Measurements from ENCODE around the gene NMT1.

NMT1 gene

GRCh38 chr17:45130681-45131615, 69.8 kb downstream of the NMT1 start:
- Histone ChIP-seq H3K9me3 (replicated peaks; ENCODE audit: insufficient read depth, low read length) (no peaks in the 10 kb centered on the region), H4K20me1 (ENCODE audit: insufficient read depth, low read length) (no peaks in the 10 kb centered on the region), H2AFZ (ENCODE audit: low read length) (no peak overlapping the region), H3K4me2 (ENCODE audit: low read depth, low read length) (no peak overlapping the region), H3F3A (ENCODE audit: insufficient read depth, low read length) (peaks cover 6% of the 10 kb centered on the region), H3K36me3 (replicated peaks; ENCODE audit: insufficient read depth, low read length) (no peaks in the 10 kb centered on the region), H3K27me3 (replicated peaks; ENCODE audit: insufficient read depth, low read length) (0 out of 2 replicates have a peak, but pooled peaks cover 8% of the 10 kb centered on the region), H3K4me1 (ENCODE audit: low read length) (peaks cover 6% of the 10 kb centered on the region; the same call in 1 of the 2 replicates), H3K9me2 (replicated peaks; ENCODE audit: insufficient read depth, low read length) (no peaks in the 10 kb centered on the region), H3K9ac (ENCODE audit: low read length) (no peak overlapping the region), H3K79me2 (ENCODE audit: low read length) (peaks cover 2% of the 10 kb centered on the region; the same call in 1 of the 2 replicates), H3K4me3 (ENCODE audit: low read length) (no peak overlapping the region), H3K27ac (ENCODE audit: low read length) (no peak overlapping the region)
- TF ChIP-seq CTCF (IDR thresholded peaks at IDR 0.05; ENCODE audit: low read length) (no peak), EZH2 (optimal IDR thresholded peaks at IDR 0.05; ENCODE audit: low read depth, low read length) (no peak), EZH2phosphoT487 (IDR thresholded peaks at IDR 0.05; ENCODE audit: low read length) (no peak)
- no peak for DNase-seq

- peak overlapping the region; percentile 91 for H2AFZ ChIP-seq (ENCODE audit: low read length)
- peak overlapping the region; percentile 99 for H3K4me2 ChIP-seq (ENCODE audit: low read depth, low read length)
- peaks cover 10% of the 10 kb centered on the region; the same call in 1 of the 2 replicates for H3K79me2 ChIP-seq (ENCODE audit: low read length)
Measured at GRCh38 chr17:45131616-45132319, 70.7 kb downstream of the NMT1 start.

GRCh38 chr17:45132320-45132571, 71.1 kb downstream of the NMT1 start, which contains the start of gene PLCD3:
TSS of gene PLCD3 (minus strand) at chr17:45132515. CDS start at chr17:45132410, 105 bp downstream.
- Histone ChIP-seq H3K27ac (ENCODE audit: low read length) (peak within 1 kb of the TSS; percentile 88), H3K9ac (ENCODE audit: low read length) (peak within 1 kb of the TSS; percentile 82), H3K4me1 (ENCODE audit: low read length) (peaks cover 10% of the 10 kb centered on the region), H2AFZ (ENCODE audit: low read length) (peak within 1 kb of the TSS; percentile 99), H3K9me2 (replicated peaks; ENCODE audit: insufficient read depth, low read length) (no peaks in the 10 kb centered on the region), H3F3A (ENCODE audit: insufficient read depth, low read length) (peaks cover 6% of the 10 kb centered on the region), H3K36me3 (replicated peaks; ENCODE audit: insufficient read depth, low read length) (no peaks in the 10 kb centered on the region), H3K27me3 (replicated peaks; ENCODE audit: insufficient read depth, low read length) (0 out of 2 replicates have a peak, but pooled peaks cover 8% of the 10 kb centered on the region), H3K9me3 (replicated peaks; ENCODE audit: insufficient read depth, low read length) (no peaks in the 10 kb centered on the region), H4K20me1 (ENCODE audit: insufficient read depth, low read length) (no peaks in the 10 kb centered on the region), H3K4me2 (ENCODE audit: low read depth, low read length) (peak within 1 kb of the TSS; percentile 100), H3K79me2 (ENCODE audit: low read length) (peaks cover 12% of the 10 kb centered on the region; the same call in 1 of the 2 replicates), H3K4me3 (ENCODE audit: low read length) (peak within 1 kb of the TSS; percentile 97)
- no peak for TF ChIP-seq EZH2 (optimal IDR thresholded peaks at IDR 0.05; ENCODE audit: low read depth, low read length)
- TF ChIP-seq EZH2phosphoT487 (IDR thresholded peaks at IDR 0.05; ENCODE audit: low read length): no peak
- TF ChIP-seq CTCF (IDR thresholded peaks at IDR 0.05; ENCODE audit: low read length): no peak
- no peak for DNase-seq

More at GRCh38 chr17:45131616-45132319, 70.7 kb downstream of the NMT1 start:
- no peak overlapping the region for H3K27ac ChIP-seq (ENCODE audit: low read length)
- no peaks in the 10 kb centered on the region for H3K9me3 ChIP-seq (replicated peaks; ENCODE audit: insufficient read depth, low read length)
- H3K4me1 ChIP-seq (ENCODE audit: low read length): peaks cover 10% of the 10 kb centered on the region
- TF ChIP-seq CTCF (IDR thresholded peaks at IDR 0.05; ENCODE audit: low read length) (peak; percentile 74), EZH2phosphoT487 (IDR thresholded peaks at IDR 0.05; ENCODE audit: low read length) (no peak)
- 0 out of 2 replicates have a peak, but pooled peaks cover 8% of the 10 kb centered on the region for H3K27me3 ChIP-seq (replicated peaks; ENCODE audit: insufficient read depth, low read length)
- H3K4me3 ChIP-seq (ENCODE audit: low read length): peak overlapping the region; percentile 76
- peaks cover 6% of the 10 kb centered on the region for H3F3A ChIP-seq (ENCODE audit: insufficient read depth, low read length)
- H3K9ac ChIP-seq (ENCODE audit: low read length): peak overlapping the region; percentile 46; the same call in 1 of the 2 replicates
- H3K36me3 ChIP-seq (replicated peaks; ENCODE audit: insufficient read depth, low read length): no peaks in the 10 kb centered on the region
- no peaks in the 10 kb centered on the region for H3K9me2 ChIP-seq (replicated peaks; ENCODE audit: insufficient read depth, low read length)
- H4K20me1 ChIP-seq (ENCODE audit: insufficient read depth, low read length): no peaks in the 10 kb centered on the region
- peak; percentile 24 for DNase-seq

All from MM.1S (cell line).